ENCODE results near the gene MICAL3.
A peak's percentile ranks its signal among the peaks of the same experiment; 100 is the strongest.

Gene MICAL3

DNA sequence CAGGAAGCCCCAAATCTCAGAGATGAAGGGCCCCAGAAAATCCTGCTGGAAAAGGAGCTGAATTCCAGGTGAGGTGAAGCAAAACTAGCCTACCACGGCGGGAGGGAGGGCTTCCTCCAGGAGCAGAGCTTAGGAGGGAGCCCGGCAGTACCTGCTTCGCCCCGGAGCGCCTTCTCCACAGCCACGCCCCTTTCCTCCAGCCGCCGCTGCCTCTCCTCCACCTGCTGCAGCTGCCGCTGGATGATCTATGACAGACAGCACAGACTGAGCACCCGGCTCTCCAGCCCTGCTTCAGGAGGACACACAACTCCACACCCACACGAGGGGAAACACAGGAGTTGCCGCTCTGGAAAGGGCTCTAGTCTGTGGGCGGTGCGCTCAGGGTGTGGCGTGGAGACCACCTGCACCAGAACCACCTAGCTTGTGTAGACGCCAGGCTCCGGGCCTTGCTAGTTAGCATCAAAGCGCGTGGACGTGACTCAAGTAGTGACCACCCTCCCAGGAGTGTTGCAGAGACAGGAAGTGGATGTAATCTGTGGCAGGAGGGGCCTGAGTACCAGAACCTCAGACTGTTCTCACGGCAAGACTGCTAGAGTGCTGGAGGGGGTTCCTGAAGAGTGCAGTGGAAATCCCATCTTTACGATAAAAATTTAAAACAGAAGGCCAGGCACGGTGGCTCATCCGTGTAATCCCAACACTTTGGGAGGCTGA, 215.5 kb downstream of the MICAL3 start:
- no peak for DNase-seq

DNA sequence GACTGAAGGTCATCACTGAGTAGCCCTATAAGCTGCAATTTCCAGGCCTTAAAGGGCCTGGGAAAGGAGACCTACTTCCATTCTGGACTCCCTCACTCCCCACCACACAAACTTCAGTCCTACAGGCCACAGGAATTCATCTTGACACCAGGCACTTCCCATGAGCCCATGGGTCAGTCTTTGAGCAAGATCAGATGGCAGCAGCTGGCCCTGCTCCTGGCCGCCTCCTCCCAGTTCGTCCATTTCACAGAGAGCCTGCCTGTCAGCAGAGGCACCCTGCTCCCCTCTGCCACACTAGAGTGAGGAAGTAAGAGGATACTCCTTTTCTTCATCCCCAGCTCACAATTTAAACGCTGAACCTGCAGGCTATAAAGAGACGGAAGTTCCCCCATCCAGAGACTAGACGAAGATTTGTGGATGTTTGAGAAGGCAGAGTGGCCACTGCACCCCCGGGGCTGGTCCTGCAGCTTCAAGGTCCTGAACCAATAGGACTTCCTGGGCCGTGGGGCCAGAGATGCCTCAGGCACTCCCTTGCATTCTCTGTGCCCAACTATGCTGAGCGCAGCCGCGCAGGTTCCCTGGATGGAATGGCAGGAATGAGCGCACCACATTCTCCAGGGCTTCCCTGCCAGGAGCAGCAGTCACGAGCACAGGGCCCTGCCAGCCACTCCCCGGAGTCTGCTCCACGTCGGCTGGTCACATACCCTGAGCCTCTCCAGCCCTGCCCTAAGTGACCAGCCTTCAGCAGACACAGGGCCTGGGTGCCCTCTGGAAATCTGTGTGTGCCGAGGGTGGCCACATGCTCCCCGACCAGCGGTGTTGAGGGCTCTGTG, 216.6 kb downstream of the MICAL3 start:
- no peak for DNase-seq

DNA sequence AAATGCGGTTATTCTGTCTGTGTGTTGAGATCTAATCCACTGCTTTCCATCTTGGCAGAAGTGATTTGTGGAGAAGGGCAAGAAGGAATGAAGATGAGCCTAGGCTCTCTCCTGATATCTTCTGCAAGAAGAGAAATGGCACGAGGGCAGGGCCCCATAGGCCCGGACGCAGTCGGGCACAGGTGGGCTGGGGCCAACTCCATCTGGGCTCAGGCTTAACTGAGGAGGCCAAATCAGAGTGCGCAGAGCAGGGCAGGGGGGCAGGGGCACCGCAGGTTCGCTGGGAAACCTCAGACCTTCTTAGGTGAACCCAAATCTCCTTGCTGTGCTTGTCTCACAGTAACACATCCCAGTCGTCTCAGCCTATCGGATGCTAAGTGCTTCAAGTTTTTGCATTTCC, 217.3 kb downstream of the MICAL3 start:
- DNase-seq: no peak

DNA sequence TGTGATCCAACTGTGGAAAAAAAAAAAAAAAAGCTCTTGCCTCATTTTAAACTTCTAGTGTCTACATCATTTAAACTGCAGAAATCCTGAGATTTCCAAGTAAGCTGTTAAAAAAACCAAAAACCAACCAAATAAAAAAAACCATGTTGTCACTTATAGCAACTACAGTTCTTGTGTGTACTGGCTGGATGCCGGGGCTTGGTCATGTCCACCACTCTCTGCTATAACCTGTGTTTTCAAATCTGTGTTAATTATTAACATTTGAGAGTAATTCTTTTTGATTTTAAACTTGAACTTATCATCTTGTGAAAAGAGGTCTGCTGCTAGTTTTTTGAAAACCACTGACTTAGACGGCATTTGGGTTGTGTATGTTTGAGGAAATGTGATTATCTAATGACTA, 217.9 kb downstream of the MICAL3 start:
- no peak for DNase-seq

DNA sequence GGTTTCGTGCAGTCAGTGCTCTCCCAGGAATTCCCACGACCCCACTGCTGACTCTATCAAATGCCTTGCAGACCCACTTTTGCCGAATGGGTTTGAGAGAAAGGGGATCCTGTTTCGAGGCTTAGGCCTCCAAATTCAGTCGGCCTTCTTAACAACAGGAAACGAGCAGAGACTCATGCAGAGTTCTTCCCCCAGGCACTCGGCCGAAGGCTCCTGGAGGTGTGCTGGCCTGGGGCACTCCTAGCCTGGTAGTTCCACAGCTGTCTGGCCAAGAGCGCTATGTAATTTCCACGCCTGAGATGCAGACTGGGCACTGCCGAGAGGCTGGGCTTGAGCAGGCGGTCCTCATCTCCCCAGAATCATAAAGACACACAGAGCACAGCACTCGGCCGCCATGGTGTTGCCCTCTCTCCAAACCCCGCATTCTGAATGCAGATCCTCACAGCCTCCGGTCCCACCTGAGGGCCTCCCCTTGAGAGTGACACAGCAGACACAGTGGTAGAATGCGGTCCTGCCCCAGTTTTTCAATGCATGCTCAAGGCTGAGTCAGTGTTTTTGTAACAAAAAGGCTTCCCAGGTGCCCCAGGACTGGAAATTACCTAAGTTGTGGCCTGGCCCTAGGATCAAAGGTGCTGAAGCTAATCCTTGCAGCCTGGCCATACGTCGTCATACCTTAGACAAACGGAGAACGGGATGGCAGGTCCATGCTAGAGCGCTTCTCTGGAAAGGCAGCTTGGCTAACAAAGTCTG, 219.9 kb downstream of the MICAL3 start:
- DNase-seq: no peak

DNA sequence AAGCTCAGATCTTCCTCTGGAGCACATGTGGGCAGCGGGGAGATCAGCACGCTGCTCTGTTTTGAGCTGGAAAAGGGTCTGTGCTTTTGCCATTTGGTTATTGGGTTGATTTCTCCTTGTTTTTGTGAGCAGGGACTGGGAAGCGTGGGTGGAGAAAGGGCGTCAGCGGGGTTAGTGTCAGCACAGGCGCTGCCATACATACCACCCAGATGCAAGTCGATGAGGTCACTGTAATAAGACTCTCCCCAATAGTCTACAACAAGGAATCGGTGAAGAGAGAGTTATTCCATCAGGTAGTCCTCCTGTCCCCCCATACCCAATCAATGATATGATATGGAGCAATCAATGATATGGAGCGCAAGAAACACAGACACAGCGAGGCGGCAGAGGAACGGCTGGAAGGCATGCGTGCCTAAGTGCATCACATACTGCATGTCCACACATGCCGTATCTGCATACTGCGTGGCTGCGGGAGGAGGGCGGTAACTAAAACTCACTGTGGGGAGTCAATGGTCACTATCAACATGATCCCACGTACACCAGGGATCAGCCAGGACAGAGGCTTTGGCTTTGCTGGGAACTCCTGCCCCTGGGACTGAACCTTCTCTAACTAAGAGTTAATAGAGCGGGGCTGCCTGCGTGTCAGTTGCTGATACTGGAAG, 220.6 kb downstream of the MICAL3 start:
- DNase-seq: no peak

DNA sequence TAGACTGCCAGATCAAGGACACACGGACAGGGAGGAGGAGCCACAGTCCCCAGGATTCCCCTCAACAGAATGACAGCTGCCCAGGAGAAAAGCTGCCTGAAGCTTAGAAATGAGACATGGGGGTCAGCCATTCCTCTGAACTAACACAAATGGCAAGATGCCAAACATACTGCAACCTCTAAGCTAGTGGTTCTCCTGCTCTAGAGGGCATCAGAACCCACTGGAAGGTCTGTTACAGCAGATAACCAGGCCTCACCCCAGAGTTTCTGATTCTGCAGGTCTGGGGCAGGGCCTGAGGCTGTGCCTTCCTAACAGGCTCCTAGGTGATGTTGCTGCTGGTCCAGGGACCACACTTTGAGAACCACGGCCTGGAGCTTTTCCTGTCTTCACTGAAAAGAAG, 221.5 kb downstream of the MICAL3 start:
- no peak for DNase-seq

DNA sequence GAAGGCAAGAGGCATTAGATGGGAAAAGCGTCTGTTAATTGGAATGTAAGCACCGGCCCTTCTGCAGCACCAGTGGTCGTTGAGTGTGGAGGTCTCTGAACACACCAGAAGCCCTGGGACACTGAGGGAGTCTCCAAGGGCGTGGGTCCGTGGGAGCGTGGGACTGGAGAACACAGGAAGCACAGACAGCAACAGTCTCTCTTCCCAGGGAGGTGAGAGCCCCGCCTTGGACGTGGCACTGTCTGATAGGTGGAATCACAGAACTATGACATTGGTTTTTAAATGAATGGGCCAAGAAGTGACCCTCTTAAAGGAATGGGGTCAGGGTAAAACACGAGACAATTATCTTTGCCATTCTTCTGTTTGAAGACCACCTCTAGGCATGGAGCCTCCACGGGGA, 221.9 kb downstream of the MICAL3 start:
- DNase-seq: no peak

DNA sequence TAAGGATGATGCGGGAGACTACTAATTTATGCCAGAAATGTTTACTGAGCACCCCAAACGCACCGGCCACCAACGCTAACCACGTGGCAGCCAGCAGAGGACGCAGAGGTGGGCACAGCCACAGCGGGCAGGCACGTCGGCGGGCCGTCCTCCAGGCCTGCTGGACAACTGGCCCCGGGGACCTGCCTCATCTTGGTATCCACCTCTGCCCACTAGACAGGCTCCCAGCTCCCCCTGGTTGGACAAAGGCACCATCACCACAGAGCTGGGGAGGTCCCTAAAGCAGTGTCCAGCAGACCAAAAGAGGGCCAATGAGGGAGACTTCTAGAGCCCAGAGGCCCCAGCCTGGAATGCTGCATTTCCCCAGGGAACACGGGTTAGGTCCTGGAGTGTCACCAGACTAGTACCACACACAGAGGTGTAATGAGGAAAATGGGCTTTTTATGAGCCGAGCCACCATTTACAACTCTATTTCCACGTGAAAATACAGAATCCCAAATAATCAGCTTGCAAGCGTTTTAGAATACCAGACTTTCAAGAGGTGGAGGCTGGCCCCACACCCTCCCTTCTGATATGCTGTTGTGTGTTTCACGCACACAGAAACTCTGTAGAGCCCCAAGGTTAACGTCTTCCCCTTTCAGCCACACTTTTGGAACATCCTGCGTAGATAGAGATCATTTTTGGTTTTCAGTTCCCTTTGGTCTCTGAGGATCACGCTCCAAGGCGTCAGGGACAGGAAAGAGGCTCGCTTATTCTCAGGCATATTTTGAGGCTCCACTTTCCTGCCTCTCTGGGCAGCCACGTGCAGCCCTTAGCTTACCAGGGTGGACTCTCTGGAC, 226.4 kb downstream of the MICAL3 start:
- DNase-seq: peak; percentile 57 to 70

DNA sequence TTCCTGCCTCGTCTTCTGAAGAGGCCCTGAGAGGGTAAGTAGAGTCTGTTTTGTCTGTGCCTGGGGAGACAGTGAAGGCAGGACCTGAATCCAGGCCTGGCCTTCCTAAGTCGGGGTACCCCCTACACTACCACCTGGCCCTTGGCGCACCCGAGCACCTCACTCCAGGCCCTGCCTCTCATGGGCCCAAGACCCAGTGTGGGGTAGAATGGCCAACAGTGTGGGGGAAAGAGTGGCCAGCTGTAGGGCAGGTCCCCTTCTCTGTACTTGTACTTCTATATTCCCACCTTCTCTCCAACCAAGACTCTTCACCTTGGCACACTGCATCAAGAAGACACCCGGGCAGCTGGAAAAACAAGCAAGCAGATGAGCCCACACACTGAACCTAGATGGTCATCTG, 227.7 kb downstream of the MICAL3 start:
- DNase-seq: no peak

DNA sequence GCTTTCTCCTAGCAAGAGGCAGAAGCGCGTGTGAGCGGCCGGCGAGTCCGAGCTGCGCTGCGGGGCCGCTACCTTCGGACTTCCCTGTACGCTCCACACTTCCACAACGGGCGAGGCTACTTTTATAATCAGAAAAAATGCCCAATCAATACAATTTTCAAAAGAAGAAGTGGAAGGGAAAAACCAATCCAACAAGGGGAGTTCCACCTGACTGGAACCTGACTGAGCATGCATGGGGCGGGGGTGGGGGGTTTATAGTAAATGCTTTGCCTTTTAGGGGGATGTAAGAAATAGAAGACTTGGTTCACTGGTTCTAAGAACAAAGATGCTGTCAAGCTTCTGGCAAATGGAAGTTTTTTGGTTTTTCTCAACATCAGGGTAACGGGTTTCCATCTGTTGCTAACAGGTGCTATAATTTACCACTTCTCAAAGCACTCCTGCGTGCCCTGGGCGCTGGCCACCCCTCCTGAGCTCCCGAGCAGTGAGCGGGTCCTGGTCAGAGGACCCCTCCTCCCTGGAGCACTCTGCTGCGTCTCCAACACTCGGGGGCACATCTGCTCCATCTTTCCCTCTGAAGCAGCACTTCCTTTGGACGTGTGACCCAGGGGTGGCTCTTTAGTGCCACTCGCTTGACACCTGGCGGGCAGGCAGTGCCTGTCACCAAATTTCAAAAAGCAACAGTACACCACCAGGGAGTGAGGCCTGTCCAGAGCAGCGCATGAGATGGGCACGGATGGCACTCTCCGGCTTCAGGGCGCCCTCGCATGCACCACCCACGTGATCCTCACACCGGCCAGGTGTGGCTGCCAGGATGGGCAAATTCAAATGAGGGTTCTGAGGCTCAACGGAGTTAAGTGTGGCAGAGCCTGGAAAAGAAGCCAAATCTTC, 228.5 kb downstream of the MICAL3 start:
- DNase-seq: no peak

DNA sequence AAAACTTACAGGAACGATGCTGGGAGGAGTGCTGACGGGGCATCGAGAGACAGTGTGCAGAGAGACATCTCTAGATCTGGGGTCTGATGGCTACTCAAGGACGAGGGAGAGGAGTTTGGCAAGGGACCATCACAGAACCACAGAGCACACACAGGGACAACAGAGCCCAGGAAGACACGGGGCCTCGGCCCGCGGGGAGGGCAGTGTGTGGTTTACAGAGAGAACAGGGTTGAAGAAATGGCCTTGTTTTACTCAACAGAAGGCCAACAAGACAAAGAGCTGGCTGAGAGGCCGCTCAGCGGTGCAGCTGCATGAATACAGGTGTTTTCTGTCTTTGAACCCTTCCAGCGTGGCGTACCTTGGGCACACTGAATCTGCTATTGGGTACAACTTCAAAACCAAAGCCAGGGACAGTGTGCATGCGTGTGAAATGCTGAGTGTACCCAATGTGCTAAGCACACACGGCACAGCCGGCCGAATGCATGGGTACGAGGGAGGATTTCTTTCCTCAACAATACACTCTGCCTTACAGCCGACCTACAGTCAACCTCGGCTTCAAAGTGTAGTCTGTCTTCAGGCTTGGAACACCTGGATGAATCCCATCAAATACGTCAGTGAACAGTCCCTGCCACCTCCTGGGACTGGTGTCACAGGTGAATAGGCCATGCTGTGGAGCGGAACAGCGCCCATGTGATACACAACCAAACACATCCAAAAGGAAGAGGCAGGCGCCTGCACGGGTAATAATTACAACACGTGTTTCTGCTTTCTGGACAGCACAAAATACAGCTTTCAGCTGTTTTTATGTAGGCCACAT, 229.4 kb downstream of the MICAL3 start:
- no peak for DNase-seq

DNA sequence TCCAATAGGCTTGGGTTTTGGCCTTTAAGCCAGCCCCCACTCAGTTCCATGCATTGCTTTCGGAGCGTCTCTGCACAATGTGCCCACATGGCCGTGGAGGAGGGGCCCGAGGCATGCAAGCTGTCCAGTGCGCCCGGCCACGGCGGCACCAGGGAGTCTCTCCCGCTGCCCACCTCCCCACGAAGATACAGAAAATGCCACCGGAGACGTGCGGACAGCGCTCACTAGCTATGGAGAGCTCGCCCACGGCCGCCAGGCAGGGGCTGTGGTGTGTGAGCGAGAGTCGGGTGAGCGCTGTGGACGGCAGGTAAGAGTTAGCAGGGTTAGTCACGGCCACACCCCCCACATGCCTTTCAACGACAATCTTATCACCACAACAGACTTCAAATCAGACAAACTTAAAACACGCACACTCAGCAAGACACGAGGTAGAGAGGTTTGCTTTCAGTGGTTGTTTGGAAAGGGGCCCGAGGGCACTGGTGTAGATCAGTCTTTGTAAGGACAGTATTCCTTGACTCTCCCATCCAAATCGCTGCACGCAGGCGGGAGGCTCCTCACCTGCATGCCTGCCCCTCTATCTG, 231.4 kb downstream of the MICAL3 start:
- no peak for DNase-seq

DNA sequence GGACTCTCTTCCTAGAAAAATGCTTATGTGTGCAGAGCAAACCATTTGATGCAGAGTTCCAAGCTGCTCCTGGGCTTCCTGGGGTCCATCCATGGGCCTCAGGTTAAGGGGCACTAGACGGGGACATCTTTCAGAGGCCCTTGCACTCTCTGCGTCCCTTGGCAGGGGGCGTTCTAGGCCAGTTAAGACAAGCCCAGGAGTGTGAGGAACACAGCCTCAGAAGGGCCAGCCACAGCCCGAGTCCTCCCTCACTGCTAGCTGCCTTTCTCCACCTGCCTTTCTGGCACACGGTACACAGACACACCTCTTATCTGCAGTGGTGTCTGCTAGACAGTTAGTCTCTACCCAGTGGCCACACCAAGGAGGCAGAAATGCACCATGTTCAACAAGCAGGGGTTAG, 232.1 kb downstream of the MICAL3 start:
- DNase-seq: no peak

DNA sequence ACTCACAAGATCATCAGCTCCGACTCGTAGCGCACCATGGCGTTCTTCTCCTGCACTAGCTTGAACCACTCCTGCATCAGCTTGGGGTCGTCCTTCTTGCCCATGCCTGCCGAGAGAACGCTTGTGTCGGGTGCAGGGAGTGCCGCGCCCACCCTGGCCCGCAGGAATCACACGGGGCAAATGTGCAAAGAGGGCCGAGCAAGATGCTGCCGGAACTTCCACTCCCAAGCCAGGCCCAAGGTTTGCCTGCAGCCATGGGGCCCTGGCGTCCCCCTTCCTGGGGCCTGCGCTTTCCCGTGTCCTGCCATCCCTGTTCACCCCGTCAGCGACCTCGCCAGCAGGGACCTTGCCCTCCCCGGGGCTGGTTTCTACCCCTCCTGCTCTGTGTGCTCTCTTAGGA, 233.2 kb downstream of the MICAL3 start:
- no peak for DNase-seq

DNA sequence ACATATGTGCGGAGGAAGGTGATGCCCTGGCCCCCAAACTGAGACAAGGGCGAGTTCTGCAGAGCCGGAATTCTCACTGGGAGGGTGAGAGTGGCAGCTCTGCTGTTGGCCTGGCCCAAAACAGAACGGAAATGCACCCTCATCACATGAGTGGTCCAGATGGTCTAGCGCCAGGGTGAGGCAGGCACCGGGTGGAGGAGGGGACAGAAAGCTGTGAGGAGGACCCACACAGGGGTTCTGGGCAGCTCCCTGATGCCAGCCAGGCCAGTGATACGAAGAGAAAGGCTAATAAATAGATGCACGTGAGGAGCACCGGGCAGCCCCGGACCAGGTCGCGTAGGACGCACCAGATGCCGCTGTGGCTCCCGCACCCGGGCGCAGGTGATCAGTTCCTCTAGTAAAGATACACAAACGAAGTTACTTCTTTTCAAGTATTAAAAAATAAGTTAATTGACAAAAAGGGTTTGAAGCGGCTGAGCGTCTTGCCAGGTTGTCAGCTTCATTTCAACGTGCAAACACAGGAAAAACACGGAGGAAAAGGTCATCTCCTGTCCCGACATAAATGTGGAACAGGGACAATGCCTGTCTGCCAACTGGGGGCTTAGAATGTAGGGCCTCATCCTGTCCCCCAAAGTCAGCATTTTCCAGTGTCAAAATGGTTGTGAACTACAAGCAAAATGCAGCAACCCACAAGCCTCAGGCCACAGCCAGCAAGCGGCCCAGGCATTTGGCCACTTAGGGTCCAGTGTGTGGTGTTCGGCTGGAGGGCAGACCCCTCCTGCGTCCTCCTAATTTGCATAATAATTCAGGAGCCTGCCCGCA, 234.8 kb downstream of the MICAL3 start:
- DNase-seq: no peak

DNA sequence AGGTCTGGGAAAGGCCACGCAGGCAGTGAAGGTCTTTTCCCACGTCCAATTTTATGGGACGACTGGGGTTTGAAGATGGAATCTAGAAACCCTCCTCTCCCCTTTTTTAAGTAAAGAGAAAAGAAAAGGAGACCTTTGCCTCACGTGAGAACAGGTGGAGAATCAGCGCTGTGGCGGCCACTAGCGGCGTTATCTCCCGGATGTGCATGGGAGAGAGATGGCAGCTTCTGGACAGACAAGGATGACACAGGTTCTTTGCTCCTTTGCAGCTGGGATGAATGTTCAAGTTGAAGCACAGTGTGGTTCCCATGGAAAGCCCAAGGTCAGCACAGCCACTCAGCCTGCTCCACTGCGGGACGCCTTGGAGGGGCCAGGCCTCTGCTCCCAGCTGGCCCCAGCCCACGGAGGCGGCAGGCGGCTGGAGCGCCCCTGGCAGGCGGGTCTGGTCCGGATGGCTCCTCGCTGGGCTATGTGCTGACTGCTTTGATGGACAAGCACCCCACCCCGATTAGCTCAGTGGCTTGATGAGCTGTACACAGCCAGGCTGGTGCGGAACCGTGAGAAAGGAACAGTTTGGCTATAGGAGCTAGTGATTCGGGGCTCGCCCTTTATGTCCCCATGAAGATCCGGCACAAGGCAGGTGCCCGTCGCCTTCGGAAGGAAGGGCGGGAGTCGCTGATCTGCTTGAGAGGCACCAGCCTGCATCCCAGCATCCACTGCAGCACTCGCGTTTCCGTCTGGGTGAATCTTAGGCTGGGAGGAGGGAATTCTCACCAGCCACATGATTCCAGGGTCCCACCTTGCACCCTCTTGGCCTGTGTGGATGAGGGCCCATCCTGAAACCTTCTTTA, 235.6 kb downstream of the MICAL3 start:
- DNase-seq: no peak

DNA sequence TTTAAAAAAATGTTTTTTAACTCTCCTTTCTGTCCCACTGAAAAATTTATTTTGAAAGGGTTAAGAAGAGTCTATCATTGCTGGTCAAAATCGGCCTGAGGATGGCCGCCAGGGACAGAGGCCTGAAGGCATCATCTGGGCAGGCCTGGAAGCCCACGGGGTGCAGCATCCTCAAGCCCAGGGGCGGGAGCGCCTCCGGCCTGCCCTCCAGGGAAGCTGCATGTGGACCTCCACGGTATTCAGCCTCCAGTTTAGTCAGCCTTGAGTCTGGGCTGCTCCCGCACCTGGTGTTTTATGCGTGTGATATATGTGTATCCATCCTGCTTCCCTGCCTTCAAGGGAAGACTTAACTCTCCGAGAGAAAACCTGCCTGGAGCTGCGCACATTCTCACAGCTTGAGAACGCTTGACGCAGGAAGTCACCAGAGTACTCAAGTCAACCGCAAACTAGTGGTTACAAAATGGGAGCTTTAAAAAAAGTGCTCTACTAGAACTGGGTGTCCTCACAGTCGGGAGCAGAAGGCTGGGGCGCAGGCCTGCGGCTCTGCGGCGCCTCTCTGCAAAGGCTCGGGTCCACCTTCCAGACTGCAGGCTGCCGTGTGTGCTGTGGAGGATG, 236.5 kb downstream of the MICAL3 start:
- no peak for DNase-seq
